Left kidney (tissue), 1 donor: ENCODE results near the gene SPRING1. TPM values are rescaled to one million over a fixed set of nuclear protein-coding genes. Genes with fewer than 3 reads are reported as not detected.

ENCODE experiments used
- polyA plus RNA-seq: library from polyadenylated mRNA; unstranded; fragments of 120-200 nt; gene quantifications from one replicate; pipeline ENCODE4 v1.2.1, GENCODE V29; 2013; ENCODE audit not compliant: insufficient read length

Gene SPRING1
- polyA plus RNA-seq, 1 donor, result 33.8 TPM

Other genes starting within 250 kb of the SPRING1 start
- gene MAP1LC3B2, start 178.7 kb downstream of the SPRING1 start, polyA plus RNA-seq, result 10.4 TPM
- 8.6 TPM for gene RNFT2, start 246 bp upstream of the SPRING1 start, polyA plus RNA-seq
- gene HRK, start 143.4 kb upstream of the SPRING1 start, polyA plus RNA-seq, result 0.90 TPM
- 23.8 TPM for gene FBXW8, start 172.9 kb upstream of the SPRING1 start, polyA plus RNA-seq